ENCODE measurements around the gene MTPN.

GRCh38 chr7:135962802-135963201, 14.4 kb downstream of the MTPN start:
- TF ChIP-seq CTCF (IDR thresholded peaks at IDR 0.05) (no peak), EZH2 (IDR thresholded peaks at IDR 0.05) (no peak), EZH2phosphoT487 (IDR thresholded peaks at IDR 0.05) (no peak)

Data from neural progenitor cell (in vitro differentiated cells).